Activated effector memory CD4-positive, alpha-beta T cell treated with anti-CD3 and anti-CD28 coated beads, Interleukin-2, amount 50 U/mL, for 16 hours (primary cell): ENCODE results near the gene GPR161.
A peak's percentile ranks its signal among the peaks of the same experiment; 100 is the strongest.
"Not testable (repeated sequence)": the region's sequence is repeated elsewhere in the genome, so short reads cannot be mapped to it uniquely, and the experiment has no call there.

Experiments used
- DNase-seq: peaks from one replicate; pipeline ENCODE4 v3.0.0-alpha.2; 2020

The GPR161 gene

GRCh38 chr1:168085401-168085872 is 51.3 kb downstream of the GPR161 start:
- DNase-seq, result no peak

GRCh38 chr1:168084396-168085231 is 52.1 kb downstream of the GPR161 start:
- peak; percentile 85 for DNase-seq

- no peak for DNase-seq
Measured at GRCh38 chr1:168083456-168084325, 53.0 kb downstream of the GPR161 start.

GRCh38 chr1:168082008-168082876 is 54.5 kb downstream of the GPR161 start:
- DNase-seq, result peak; percentile 85

GRCh38 chr1:168081373-168082007 is 55.2 kb downstream of the GPR161 start:
- DNase-seq, result no peak

- DNase-seq, result no peak
Measured at GRCh38 chr1:168079761-168080160, 57.0 kb downstream of the GPR161 start.

- DNase-seq, result no peak
Measured at GRCh38 chr1:168069384-168069783, 67.3 kb downstream of the GPR161 start.

GRCh38 chr1:168065506-168065905 is 71.2 kb downstream of the GPR161 start:
- no peak for DNase-seq

- DNase-seq, result no peak
Measured at GRCh38 chr1:168064216-168064615, 72.5 kb downstream of the GPR161 start.

- DNase-seq, result no peak
Measured at GRCh38 chr1:168057921-168058320, 78.8 kb downstream of the GPR161 start.

- no peak for DNase-seq
Measured at GRCh38 chr1:168057355-168057754, 79.4 kb downstream of the GPR161 start.

- DNase-seq, result not testable (repeated sequence)
Measured at GRCh38 chr1:168056152-168056551, 80.6 kb downstream of the GPR161 start.

- DNase-seq, result no peak
Measured at GRCh38 chr1:168054117-168054516, 82.6 kb downstream of the GPR161 start.

GRCh38 chr1:168053681-168054080 is 83.0 kb downstream of the GPR161 start:
- no peak for DNase-seq

- DNase-seq, result no peak
Measured at GRCh38 chr1:168050880-168051279, 85.8 kb downstream of the GPR161 start.

- no peak for DNase-seq
Measured at GRCh38 chr1:168050307-168050706, 86.4 kb downstream of the GPR161 start.

- DNase-seq, result no peak
Measured at GRCh38 chr1:168045311-168045710, 91.4 kb downstream of the GPR161 start.

GRCh38 chr1:168042362-168042761 is 94.4 kb downstream of the GPR161 start:
- no peak for DNase-seq

- no peak for DNase-seq
Measured at GRCh38 chr1:168035345-168035744, 101.4 kb downstream of the GPR161 start.

GRCh38 chr1:168032029-168032428 is 104.7 kb downstream of the GPR161 start:
- no peak for DNase-seq

- DNase-seq, result no peak
Measured at GRCh38 chr1:168031627-168032026, 105.1 kb downstream of the GPR161 start.

- no peak for DNase-seq
Measured at GRCh38 chr1:168031198-168031597, 105.5 kb downstream of the GPR161 start.
